Testis (tissue), 2 donors: ENCODE data around the gene ZNF490.

Experiments
- CTCF ChIP-seq, 3 experiments: fragments of 450-650 bp in 2 of 3; fragments of 200-600 bp in 1 of 3; sonication (generic) in 1 of 3; IDR thresholded peaks; one replicate each; pipeline ENCODE4 v1.5.1; 2016 to 2019; ENCODE audit warnings: antibody characterized with exemption in 3 of 3, mild to moderate bottlenecking in 2 of 3, moderate library complexity in 1 of 3
- POLR2A ChIP-seq: fragments of 450-650 bp; IDR thresholded peaks from one replicate; pipeline ENCODE4 v1.6.1; 2017; ENCODE audit warnings: antibody characterized with exemption, mild to moderate bottlenecking, moderate library complexity

- no peak for TF ChIP-seq CTCF (IDR thresholded peaks at IDR 0.05)
- TF ChIP-seq POLR2A: no peak
Observed at GRCh38 chr19:12626958-12627357, 16.3 kb upstream of the ZNF490 start.
